HepG2 (cell line): ENCODE results near the gene MAP3K1. TPM values are rescaled to one million over a fixed set of nuclear protein-coding genes. Genes with fewer than 3 reads are reported as not detected.

Experiments used
- CHCHD3 ChIP-seq: sonication (generic); formaldehyde crosslinking; IDR thresholded peaks from 2 replicates; pipeline ENCODE4 v1.8.0; 2022; ENCODE audit warnings: mild to moderate bottlenecking, missing genetic modification reagents, moderate library complexity
- HNF4G ChIP-seq, 2 experiments: sonication (generic) in 1 of 2; formaldehyde crosslinking in 1 of 2; IDR thresholded peaks; 2 replicates each; pipeline versions ENCODE4 v1.4.0 to v1.6.1; 2011 to 2020; ENCODE audit warnings: borderline replicate concordance in 2 of 2, low read depth in 2 of 2, mild to moderate bottlenecking in 2 of 2, low read length in 1 of 2, missing genetic modification reagents in 1 of 2, moderate library complexity in 1 of 2
- MATR3 ChIP-seq: sonication (generic); formaldehyde crosslinking; IDR thresholded peaks from 2 replicates; pipeline ENCODE4 v1.4.0; 2020; ENCODE audit warnings: missing genetic modification reagents
- MED8 ChIP-seq: sonication (generic); formaldehyde crosslinking; IDR thresholded peaks from 2 replicates; pipeline ENCODE4 v1.8.1; 2023; ENCODE audit warnings: mild to moderate bottlenecking, missing genetic modification reagents; ENCODE audit not compliant: insufficient replicate concordance
- NFYC ChIP-seq: IDR thresholded peaks from 2 replicates; pipeline ENCODE4 v1.6.1; 2016; ENCODE audit warnings: missing genetic modification reagents, missing compliant biosample characterization
- RNF2 ChIP-seq: fragments of 450-650 bp; conservative IDR thresholded peaks from 2 replicates; pipeline ENCODE4 v1.6.1; 2016; ENCODE audit warnings: low read depth
- SMAD3 ChIP-seq: sonication (generic); formaldehyde crosslinking; IDR thresholded peaks from 2 replicates; pipeline ENCODE4 v1.4.0; 2020; ENCODE audit warnings: missing genetic modification reagents
- TCF7L2 ChIP-seq: IDR thresholded peaks from 2 replicates; pipeline ENCODE4 v1.6.1; 2011; ENCODE audit warnings: mild to moderate bottlenecking, low read depth, low read length, moderate library complexity
- TGIF2 ChIP-seq: IDR thresholded peaks from 2 replicates; pipeline ENCODE4 v1.6.1; 2016; ENCODE audit warnings: control low read depth, missing compliant biosample characterization
- THAP11 ChIP-seq: IDR thresholded peaks from 2 replicates; pipeline ENCODE4 v1.6.1; 2016; ENCODE audit warnings: missing biosample characterization, missing genetic modification reagents
- ZNF230 ChIP-seq: sonication (generic); formaldehyde crosslinking; IDR thresholded peaks from 2 replicates; pipeline ENCODE4 v1.4.0; 2020; ENCODE audit warnings: mild to moderate bottlenecking, missing genetic modification reagents
- ZNF564 ChIP-seq: sonication (generic); formaldehyde crosslinking; IDR thresholded peaks from 2 replicates; pipeline ENCODE4 v1.8.1; 2023; ENCODE audit warnings: mild to moderate bottlenecking, missing genetic modification reagents
- polyA plus RNA-seq, 8 experiments: library from polyadenylated mRNA; depleted of rRNA in 3 of 8; stranded (reverse) in 7 of 8; unstranded in 1 of 8; fragments of >200 nt; fragmentation: Illumina TruSeq in 4 of 8; extraction: Trizol in 4 of 8; gene quantifications; 2 replicates each; pipeline versions ENCODE4 v1.2.1 to v1.2.3, GENCODE V29; 2011 to 2016; ENCODE audit warnings: low read depth in 4 of 8, missing spikeins in 1 of 8, mixed read lengths in 1 of 8; ENCODE audit not compliant: insufficient read depth in 1 of 8
- total RNA-seq, 5 experiments: library from RNA; depleted of rRNA; stranded (reverse); fragments of >200 nt; fragmentation: Illumina TruSeq; extraction: Trizol; gene quantifications; 2 replicates each; pipeline ENCODE4 v1.2.3, GENCODE V29; 2016; ENCODE audit warnings: low read depth in 1 of 5
- TF ChIP-seq, protein P1 (sequence below): sonication (generic); formaldehyde crosslinking; IDR thresholded peaks from 2 replicates; pipeline ENCODE4 v1.5.1; 2020; ENCODE audit warnings: missing genetic modification reagents, mild to moderate bottlenecking, borderline replicate concordance
- TF ChIP-seq, protein P2 (sequence below): sonication (generic); formaldehyde crosslinking; IDR thresholded peaks from 2 replicates; pipeline ENCODE4 v1.4.0; 2020; ENCODE audit warnings: missing genetic modification reagents, mild to moderate bottlenecking, borderline replicate concordance
- TF ChIP-seq, protein P3 (sequence below): sonication (generic); formaldehyde crosslinking; IDR thresholded peaks from 2 replicates; pipeline ENCODE4 v1.4.0; 2020; ENCODE audit warnings: low read depth, mild to moderate bottlenecking, missing genetic modification reagents

The MAP3K1 gene
- total and polyA plus RNA-seq, 2 of the 13 experiments (the other 11 are each of a cell fraction or from before 2014, with no cell fraction given): 16.4 to 30.3 TPM

DNA sequence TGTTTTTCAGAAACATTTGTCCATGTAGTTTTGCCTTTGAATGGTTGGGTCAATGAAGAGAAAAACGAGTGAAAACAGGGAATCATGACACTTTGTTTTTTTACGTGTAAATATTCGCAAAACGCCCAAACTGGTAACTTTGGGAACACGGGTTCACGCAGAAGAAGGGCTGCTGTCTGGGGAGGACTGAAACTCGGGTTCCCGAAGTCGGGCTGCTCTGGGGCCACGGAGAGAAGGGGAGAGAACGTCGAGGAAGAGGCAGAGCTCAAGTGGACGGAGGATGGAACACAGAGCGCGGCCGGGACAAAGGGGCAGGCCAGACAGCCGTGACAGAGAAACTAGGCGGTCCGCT, 93.6 kb downstream of the MAP3K1 start (continued):
- TF ChIP-seq, protein P1, sequence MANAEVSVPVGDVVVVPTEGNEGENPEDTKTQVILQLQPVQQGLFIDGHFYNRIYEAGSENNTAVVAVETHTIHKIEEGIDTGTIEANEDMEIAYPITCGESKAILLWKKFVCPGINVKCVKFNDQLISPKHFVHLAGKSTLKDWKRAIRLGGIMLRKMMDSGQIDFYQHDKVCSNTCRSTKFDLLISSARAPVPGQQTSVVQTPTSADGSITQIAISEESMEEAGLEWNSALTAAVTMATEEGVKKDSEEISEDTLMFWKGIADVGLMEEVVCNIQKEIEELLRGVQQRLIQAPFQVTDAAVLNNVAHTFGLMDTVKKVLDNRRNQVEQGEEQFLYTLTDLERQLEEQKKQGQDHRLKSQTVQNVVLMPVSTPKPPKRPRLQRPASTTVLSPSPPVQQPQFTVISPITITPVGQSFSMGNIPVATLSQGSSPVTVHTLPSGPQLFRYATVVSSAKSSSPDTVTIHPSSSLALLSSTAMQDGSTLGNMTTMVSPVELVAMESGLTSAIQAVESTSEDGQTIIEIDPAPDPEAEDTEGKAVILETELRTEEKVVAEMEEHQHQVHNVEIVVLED (CRISPR knock-in tag): 0 out of 2 replicates have a peak, but pooled peaks have one; percentile 3
- TF ChIP-seq TCF7L2 (no peak), HNF4G (IDR thresholded peaks at IDR 0.05; ENCODE audit: borderline replicate concordance, low read depth, low read length) (no peak), HNF4G (CRISPR knock-in tag; IDR thresholded peaks at IDR 0.05; ENCODE audit: borderline replicate concordance, low read depth) (0 out of 2 replicates have a peak, but pooled peaks have one; percentile 10), SMAD3 (no peak), MATR3 (CRISPR knock-in tag) (no peak), NFYC (CRISPR knock-in tag) (no peak), TGIF2 (CRISPR knock-in tag) (no peak), ZNF230 (no peak), ZNF564 (CRISPR knock-in tag) (no peak), RNF2 (no peak), MED8 (CRISPR knock-in tag) (no peak), THAP11 (CRISPR knock-in tag) (no peak), CHCHD3 (CRISPR knock-in tag) (no peak)
- TF ChIP-seq, protein P2, sequence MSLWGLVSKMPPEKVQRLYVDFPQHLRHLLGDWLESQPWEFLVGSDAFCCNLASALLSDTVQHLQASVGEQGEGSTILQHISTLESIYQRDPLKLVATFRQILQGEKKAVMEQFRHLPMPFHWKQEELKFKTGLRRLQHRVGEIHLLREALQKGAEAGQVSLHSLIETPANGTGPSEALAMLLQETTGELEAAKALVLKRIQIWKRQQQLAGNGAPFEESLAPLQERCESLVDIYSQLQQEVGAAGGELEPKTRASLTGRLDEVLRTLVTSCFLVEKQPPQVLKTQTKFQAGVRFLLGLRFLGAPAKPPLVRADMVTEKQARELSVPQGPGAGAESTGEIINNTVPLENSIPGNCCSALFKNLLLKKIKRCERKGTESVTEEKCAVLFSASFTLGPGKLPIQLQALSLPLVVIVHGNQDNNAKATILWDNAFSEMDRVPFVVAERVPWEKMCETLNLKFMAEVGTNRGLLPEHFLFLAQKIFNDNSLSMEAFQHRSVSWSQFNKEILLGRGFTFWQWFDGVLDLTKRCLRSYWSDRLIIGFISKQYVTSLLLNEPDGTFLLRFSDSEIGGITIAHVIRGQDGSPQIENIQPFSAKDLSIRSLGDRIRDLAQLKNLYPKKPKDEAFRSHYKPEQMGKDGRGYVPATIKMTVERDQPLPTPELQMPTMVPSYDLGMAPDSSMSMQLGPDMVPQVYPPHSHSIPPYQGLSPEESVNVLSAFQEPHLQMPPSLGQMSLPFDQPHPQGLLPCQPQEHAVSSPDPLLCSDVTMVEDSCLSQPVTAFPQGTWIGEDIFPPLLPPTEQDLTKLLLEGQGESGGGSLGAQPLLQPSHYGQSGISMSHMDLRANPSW (CRISPR knock-in tag): 0 out of 2 replicates have a peak, but pooled peaks have one; percentile 27
- TF ChIP-seq, protein P3, sequence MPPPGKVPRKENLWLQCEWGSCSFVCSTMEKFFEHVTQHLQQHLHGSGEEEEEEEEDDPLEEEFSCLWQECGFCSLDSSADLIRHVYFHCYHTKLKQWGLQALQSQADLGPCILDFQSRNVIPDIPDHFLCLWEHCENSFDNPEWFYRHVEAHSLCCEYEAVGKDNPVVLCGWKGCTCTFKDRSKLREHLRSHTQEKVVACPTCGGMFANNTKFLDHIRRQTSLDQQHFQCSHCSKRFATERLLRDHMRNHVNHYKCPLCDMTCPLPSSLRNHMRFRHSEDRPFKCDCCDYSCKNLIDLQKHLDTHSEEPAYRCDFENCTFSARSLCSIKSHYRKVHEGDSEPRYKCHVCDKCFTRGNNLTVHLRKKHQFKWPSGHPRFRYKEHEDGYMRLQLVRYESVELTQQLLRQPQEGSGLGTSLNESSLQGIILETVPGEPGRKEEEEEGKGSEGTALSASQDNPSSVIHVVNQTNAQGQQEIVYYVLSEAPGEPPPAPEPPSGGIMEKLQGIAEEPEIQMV: no peak
